Cardiac fibroblast (primary cell): ENCODE data around the gene ZSCAN16.

Experiments
- DNase-seq, 2 donors: peaks; one replicate each; pipeline versions ENCODE4 v3.0.0 to v3.0.0-alpha.2; 2010; ENCODE audit warnings: low read depth in 2 of 2
- H3K4me3 ChIP-seq, 2 donors: replicated peaks in 1 of 2; 1 replicate in 1 of 2; 2 replicates in 1 of 2; pipeline ENCODE4 v1.5.1; 2011; ENCODE audit warnings: low read depth in 2 of 2, low read length in 2 of 2, mild to moderate bottlenecking in 2 of 2, moderate library complexity in 1 of 2
- CTCF ChIP-seq: IDR thresholded peaks from one replicate; pipeline ENCODE4 v1.5.1; 2011; ENCODE audit warnings: low read depth, mild to moderate bottlenecking, low read length, inconsistent platforms

The ZSCAN16 gene

DNA sequence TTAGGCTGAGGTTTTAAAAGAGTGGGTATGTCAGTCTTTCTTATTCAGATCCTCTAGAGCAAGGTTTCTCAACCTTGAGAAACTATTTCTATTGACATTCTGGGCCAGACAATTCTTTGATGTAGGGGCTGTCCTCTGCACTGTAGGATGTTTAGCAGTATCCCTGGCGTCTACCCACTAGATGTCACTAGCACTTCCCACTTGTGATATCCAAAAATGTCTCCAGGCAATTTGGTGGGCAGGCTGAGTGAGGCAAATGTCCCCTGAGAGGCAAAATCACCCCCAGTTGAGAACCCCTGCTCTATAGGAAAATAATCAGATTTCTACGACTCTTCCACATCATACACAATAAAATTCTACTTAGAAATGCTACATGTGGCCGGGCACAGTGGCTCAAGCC is 9.6 kb downstream of the ZSCAN16 start:
- peak; percentile 61 to 65 for DNase-seq
- TF ChIP-seq CTCF, result peak; percentile 55
- H3K4me3 ChIP-seq, result no peak overlapping the region

DNA sequence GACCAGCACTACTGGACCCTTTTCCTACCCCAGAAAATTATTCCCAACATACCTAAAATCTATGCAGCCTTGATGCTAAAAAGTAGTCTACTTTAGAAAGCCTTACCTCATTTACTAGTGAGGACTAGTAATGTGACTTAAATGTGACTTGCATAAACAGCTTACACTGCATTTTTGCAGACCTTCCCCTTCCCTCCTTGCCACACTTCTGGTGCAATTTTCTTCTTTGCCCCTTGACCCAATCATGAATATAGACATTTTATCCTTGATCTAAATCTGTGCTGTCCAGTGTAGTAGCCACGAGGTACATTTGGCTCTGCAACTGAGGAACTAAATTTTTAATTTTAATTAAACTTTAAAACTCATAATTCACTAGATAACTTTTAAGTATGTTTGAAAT is 10.3 kb downstream of the ZSCAN16 start:
- H3K4me3 ChIP-seq, result no peak overlapping the region

DNA sequence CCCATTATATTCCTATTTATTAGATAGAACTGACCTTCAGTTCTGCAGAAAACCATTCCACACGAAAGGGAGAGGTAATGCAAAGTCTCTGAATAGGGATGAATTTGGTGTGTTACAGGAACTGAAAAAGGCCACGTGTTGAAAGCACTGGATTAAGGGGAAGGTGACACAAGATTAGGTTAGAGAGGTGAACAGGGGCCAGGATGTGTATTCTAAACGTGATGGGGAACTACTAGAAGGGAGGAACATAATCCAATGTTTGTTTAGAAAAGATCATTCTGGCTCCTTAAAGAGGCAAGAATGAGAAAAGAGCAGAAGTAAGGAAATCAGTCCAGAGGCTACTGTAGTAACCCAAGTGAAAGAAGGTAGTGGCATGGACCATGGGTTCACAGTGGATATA is 11.0 kb downstream of the ZSCAN16 start:
- DNase-seq, result no peak
- H3K4me3 ChIP-seq, result peak overlapping the region in 1 of 2 donors; percentile 79
- no peak for TF ChIP-seq CTCF

More for the DNA sequence above, 10.3 kb downstream of the ZSCAN16 start:
- DNase-seq, result no peak
- TF ChIP-seq CTCF, result no peak

DNA sequence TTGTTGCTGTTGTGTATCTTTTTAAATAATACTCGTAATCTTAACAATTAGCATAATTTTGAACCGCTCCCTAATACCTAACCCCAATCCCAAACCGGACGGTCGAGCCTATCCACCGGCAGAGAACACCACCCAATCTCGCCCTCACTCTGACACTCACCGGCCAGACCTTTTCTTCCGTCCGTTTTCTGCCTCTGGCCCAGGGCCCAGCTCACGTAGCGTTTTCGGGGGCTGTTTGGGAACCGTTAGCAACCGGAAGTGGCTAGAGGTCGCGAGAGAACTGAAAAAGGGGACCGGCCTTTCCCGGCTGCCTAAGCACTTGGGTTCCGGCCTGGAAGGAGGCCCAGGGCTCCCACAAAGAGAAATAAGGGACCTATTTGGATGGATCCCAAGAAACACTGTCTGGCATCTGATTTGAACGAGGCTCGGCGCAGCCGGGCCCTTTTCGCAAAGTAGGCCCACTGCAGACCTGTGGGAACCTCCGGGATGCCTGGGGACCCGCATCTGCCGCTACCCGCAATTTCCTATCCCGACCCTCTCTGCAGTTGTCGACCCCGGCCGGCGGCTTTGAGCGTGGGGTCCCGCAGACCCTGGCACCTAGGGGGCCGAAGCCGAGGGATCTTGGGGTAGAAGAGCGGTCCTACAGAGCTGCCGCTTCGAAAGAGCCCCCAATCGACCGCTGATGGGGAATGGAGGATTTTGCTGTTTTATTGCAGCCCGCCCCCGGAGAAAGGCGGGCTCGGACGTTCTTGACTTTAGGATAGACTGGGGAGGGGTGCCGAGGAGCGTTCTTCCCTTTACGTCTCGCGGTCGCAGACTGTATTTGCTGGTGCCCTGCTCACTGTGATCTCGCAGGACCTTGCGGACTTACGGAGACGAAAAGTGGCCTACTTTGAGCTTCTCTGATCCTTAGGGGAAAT is 12.4 kb downstream of the ZSCAN16 start:
- H3K4me3 ChIP-seq, result peak overlapping the region; percentile 60 to 79
- DNase-seq, result peak; percentile 98
- TF ChIP-seq CTCF, result no peak

- DNase-seq, result peak; percentile 21 to 51
- peak overlapping the region; percentile 60 to 79 for H3K4me3 ChIP-seq
- no peak for TF ChIP-seq CTCF
These were observed 13.1 kb downstream of the ZSCAN16 start for GRCh38 chr6:28137505-28137981.

DNA sequence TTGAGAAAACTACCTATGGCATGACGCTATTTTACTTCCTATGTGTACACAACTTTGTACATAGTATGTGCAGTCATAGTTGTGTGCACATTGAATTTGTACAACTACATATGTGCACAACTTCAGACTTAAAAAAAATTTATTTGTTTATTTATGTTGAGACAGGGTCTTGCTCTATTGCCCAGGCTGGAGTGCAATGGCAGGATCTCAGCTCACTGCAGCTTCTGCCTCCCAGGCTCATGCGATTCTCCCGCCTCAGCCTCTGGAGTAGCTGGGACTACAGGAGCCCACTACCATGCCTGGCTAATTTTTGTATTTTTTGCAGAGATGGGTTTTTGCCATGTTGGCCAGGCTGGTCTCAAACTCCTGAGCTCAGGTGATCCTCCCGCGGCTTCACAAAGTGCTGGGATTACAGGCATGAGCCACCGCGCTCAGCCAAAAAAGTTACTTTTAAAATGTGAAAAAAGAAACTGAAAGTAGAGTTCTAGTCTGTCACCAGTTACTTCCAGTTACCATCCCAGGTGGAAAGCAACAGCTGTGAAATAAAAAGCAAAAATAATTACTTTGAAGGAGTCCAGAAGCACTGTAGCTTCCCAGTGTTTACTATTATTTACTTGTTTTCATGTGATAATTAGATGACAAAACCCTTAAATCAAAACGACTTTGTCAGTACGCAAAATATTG is 15.6 kb downstream of the ZSCAN16 start:
- no peak for DNase-seq
- H3K4me3 ChIP-seq, result no peak overlapping the region
- TF ChIP-seq CTCF, result no peak
